Measurements from ENCODE around the gene DDX19B.
"Not testable (repeated sequence)": the region's sequence is repeated elsewhere in the genome, so short reads cannot be mapped to it uniquely, and the experiment has no call there.

DDX19B gene

DNA sequence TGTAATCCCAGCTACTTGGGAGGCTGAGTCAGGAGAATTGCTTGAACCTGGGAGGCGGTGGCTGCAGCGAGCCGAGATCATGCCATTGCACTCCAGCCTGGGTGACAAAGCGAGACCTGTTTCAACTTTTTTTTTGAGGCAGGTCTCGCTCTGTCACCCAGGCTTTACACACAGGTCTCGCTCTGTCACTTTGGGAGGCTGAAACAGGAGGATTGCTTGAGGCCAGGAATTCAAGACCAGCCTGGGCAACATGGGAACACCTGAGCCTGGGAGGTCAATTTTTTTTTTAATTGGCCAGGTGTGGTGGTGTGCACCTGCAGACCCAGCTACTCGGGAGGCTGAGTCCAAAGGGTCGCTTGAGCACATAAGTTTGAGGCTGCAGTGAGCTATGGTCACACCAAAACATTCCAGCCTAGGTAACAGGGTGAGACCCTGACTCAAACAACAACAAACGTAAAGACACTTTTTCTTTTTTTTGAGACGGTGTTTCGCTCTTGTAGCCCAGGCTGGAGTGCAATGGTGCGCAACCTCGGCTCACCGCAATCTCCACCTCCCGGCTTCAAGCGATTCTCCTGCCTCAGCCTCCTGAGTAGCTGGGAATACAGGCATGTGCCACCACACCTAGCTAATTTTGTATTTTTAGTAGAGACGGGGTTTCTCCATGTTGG is 11.5 kb upstream of the DDX19B start:
- not testable (repeated sequence) for DNase-seq (ENCODE audit: low spot score)

DNA sequence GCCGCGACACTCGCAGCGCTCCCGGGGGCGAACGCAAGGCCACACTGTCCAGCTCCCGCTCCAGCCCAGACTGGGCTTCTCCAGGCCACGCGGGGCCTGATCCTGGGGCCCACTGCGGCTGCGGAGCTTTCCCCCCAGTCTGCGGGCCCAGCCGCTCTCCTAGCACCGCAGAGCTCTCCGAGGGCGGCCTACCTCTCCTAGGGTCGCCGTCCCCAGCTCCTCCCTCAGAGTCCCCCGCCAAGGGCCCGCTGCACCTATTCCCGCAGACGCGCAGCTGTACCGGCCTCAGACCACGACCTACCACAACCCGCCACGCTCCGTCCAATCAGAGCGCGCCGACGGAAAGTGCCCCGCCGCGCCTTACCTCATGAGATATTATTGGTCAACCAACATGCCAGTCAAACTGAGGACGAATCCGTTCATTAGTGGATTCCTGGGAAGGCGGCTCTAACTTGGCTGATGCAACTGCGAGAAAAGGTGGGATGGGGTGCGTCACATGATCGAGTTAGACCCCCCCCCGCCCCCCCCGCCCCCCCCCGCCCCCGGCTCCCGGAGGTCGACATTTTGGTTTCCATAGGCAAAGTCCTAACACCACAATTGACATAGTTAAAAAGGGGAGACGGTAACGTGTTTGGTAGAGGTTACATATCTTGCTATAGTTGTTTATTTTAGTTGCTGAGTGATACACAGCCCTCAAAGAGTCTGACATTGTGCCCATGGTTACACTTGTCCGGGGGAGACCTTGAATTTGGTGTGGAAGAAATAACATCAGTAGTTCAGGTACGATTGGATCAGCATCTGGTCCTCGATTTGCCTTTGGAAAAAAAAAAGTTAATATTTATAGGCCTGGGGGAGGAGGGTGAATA is 9.5 kb upstream of the DDX19B start, which contains the start of gene AARS1:
AARS1 (minus strand) TSS at position 278 of the 866 bp plus-strand sequence. CDS start 6,743 bp downstream, outside the sequence.
- peak; percentile 100 for DNase-seq (ENCODE audit: low spot score)

GRCh38 chr16:70290949-70291519 is 8.0 kb upstream of the DDX19B start:
- DNase-seq (ENCODE audit: low spot score) = no peak

- DNase-seq (ENCODE audit: low spot score) = not testable (repeated sequence)
Measured at GRCh38 chr16:70292148-70292547, 6.8 kb upstream of the DDX19B start.

- DNase-seq (ENCODE audit: low spot score) = no peak
Measured at GRCh38 chr16:70294385-70295025, 4.5 kb upstream of the DDX19B start.

DNA sequence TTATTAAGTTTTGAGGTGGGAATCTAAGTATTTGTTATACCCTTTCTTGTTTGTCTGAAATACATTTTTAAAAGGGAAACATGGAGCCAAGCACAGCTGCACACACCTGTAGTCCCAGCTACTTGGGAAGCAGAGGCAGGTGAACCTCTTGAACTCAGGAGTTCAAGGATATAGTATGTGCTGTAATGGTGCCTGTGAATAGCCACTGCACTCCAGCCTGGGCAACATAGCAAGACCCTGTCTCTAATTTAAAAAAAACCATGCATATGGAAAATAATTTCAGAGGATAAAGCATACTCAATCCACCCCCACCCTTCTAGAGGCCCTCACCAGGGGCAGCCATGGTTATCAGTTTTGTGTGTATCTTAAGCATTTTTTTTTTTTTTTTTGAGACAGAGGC is 3.4 kb upstream of the DDX19B start:
- no peak for DNase-seq (ENCODE audit: low spot score)

- no peak for DNase-seq (ENCODE audit: low spot score)
Measured at GRCh38 chr16:70301121-70301520, 2.1 kb downstream of the DDX19B start.

DNA sequence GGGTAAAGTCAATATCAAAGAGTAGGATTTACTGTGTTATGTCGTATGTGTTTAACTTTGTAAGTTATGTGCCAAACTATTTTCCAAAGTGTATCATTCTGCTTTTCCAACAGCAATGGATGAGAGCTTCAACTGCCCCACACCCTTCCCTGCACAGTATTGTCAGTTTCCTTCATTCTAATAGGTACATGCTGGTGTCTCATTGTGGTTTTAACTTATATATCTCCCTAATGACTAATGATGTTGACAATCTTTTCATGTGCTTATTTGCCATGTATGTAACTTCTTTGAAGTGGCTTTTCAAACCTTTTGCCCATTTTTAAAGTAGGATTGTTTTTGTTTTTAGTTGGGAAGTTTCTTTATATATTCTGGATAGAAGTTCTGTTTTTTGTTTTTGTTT is 3.8 kb downstream of the DDX19B start:
- DNase-seq (ENCODE audit: low spot score) = no peak

DNA sequence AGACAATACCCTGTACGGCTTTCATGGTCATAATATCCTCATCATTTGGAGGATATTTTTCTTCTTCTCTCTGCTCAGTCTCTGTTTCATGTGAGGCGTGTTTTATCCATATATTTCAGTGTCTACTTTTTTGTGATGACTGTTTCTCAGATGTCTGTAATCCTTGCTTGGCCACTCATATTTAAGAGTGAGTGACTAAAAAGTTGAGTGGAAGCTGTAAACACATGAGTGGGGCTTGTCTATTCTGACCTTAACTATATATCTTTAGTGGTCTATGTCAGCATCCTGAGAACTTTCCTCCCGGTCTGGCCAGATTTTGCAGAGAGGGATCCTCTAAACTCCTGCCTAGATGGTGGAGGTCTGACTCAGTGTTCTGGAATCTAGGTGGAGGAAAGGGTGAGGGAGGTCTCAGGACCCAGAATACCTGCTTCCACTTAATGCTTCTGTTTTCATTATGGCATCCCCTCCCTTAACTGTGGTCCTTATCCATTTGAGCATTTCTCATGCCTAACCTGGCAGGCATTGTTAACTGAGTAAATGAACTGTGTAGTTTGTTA is 6.0 kb downstream of the DDX19B start:
- no peak for DNase-seq (ENCODE audit: low spot score)

DNA sequence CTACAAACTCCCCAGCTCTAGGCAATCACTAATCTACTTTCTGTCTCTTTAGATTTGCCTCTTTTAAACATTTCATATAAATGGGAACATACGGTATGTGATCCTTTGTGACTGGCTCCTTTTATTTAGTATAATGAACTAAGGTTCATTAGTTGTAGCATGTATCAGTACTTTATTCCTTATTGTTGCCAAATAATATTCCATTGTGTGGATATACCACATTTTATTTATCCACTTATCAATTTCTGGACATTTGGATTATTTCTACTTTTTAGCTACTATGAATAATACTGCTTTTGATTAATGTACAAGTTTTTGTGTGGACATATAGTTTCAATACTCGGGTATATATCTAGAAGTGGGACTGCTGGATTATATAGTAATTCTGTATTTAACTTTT is 7.9 kb downstream of the DDX19B start:
- no peak for DNase-seq (ENCODE audit: low spot score)

- DNase-seq (ENCODE audit: low spot score) = not testable (repeated sequence)
Measured at GRCh38 chr16:70307726-70308125, 8.7 kb downstream of the DDX19B start.

GRCh38 chr16:70320121-70320520 is 21.1 kb downstream of the DDX19B start:
- DNase-seq (ENCODE audit: low spot score) = no peak

DNA sequence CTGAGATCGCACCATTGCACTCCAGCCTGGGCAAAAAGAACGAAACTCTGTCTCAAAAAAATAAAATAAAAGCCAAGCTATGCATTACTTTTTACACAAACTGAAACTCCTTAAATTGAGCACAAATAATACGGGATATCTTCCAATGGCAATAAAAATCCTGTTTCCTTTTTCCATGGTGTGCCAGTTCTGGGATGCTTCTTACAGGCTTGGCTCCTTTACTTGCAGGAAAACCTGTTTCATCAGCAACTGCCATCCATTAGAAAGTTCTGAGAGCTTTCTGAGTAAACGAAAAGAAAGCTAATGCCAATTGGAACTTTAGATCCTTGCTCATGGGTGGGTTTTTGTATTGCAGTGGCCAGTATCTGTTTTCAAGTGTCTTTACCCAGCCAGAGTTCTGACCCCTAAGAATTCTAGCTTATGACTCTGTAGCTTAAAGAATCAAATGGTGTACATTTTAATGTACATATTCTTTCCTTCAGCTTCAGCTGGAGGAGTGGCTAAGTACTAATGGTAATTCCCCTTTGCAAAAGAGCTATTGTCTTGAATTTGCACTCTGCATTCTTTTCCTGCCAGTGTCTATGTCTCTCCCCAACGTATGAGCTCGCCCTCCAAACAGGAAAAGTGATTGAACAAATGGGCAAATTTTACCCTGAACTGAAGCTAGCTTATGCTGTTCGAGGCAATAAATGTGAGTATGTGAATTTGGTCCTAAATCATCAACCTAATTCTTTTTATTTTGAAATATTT is 26.2 kb downstream of the DDX19B start:
- no peak for DNase-seq (ENCODE audit: low spot score)

- no peak for DNase-seq (ENCODE audit: low spot score)
Measured at GRCh38 chr16:70331091-70331490, 32.1 kb downstream of the DDX19B start.

- DNase-seq (ENCODE audit: low spot score) = no peak
Measured at GRCh38 chr16:70331588-70332358, 32.8 kb downstream of the DDX19B start.

DNA sequence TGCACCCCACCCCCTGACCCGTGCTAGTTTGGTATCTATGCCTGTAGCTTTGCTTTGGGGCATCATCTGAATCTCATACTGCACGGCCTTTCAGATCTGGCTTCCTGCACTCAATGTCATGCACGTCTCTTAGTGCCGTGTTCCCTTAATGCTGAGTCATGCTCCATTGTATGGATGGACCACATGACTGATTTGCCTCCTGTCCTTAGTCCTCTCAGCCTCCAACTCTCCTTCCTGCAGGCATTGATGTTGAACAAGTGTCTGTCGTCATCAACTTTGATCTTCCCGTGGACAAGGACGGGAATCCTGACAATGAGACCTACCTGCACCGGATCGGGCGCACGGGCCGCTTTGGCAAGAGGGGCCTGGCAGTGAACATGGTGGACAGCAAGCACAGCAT is 33.7 kb downstream of the DDX19B start:
- DNase-seq (ENCODE audit: low spot score) = not testable (repeated sequence)

DNA sequence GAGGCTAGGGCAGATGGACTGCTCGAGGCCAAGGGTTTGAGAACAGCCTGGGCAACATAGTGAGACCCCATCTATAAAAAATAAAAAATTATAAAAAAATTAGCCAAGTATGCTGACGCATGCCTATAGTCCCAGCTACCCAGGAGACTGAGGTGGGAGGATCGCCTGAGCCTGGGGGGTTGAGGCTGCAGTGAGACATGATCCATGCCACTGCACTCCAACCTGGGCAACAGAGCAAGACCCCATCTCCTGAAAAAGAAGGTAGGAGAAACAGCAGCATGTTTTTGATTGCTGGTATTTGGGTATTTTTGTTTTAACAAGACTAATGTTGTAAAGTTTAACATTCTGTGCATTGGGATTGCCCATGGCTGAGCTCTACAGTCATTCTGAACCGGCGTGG is 38.8 kb downstream of the DDX19B start:
- DNase-seq (ENCODE audit: low spot score) = no peak

- no peak for DNase-seq (ENCODE audit: low spot score)
Measured at GRCh38 chr16:70341600-70341999, 42.6 kb downstream of the DDX19B start.

- no peak for DNase-seq (ENCODE audit: low spot score)
Measured at GRCh38 chr16:70342016-70342415, 43.0 kb downstream of the DDX19B start.

DNA sequence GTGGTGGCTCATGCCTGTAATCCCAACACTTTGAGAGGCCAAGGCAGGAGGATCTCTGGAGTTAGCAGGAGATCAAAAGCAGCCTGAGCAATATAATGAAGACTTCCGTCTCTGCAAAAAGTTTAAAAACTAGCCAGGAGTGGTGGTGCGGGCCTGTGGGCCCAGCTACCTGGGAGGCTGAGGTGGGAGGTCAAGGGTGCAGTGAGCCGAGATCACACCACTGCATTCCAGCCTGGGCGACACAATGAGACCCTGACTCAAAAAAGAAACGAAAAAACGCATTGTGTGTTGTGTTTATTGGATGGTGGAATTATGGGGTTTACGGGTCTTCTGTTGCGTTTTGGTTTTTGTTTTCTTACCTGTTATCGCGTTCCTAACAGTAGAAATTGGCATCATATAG is 46.9 kb downstream of the DDX19B start:
- no peak for DNase-seq (ENCODE audit: low spot score)

DNA sequence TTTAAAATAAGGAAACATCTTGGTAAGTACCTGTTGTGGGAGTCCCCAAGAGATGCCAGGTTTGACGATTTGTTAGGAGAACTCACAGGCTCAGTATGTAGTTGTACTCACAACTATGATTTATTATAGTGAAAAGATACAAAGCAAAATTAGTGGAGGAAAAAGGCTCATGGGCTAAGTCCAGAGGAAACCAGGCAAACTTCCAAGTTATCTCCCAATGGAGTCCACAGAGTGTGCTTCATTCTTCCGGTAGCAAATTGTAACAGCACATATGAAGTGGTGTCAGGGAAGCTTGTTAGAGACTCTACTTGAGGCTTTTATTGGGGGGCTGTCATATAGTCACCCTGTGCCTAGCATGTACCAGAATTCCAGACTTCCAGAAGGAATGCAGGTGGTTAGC is 50.0 kb downstream of the DDX19B start:
- no peak for DNase-seq (ENCODE audit: low spot score)

Measured in HuH-7 (cell line).